ENCODE data around the gene ZNF181.
A peak's percentile ranks its signal among the peaks of the same experiment; 100 is the strongest.

The ZNF181 gene

GRCh38 chr19:34759218-34759917, 25.3 kb downstream of the ZNF181 start:
- DNase-seq, result no peak

- DNase-seq, result no peak
These were observed 32.3 kb downstream of the ZNF181 start for GRCh38 chr19:34766386-34766785.

GRCh38 chr19:34767951-34768350, 33.9 kb downstream of the ZNF181 start:
- DNase-seq, result no peak

GRCh38 chr19:34772697-34773554, 38.9 kb downstream of the ZNF181 start, which contains the start of gene ZNF599:
ZNF599 (minus strand) TSS chr19:34773215; CDS start chr19:34772841, 374 bp downstream.
- peak; percentile 88 for DNase-seq

GRCh38 chr19:34773555-34773864, 39.5 kb downstream of the ZNF181 start:
- DNase-seq, result no peak

- DNase-seq, result no peak
These were observed 40.8 kb downstream of the ZNF181 start for GRCh38 chr19:34774857-34775256.

GRCh38 chr19:34778342-34778741, 44.3 kb downstream of the ZNF181 start:
- no peak for DNase-seq

GRCh38 chr19:34779652-34780051, 45.6 kb downstream of the ZNF181 start:
- DNase-seq, result no peak

- DNase-seq, result no peak
These were observed 52.2 kb downstream of the ZNF181 start for GRCh38 chr19:34786236-34786635.

- no peak for DNase-seq
These were observed 53.2 kb downstream of the ZNF181 start for GRCh38 chr19:34787059-34787824.

- no peak for DNase-seq
These were observed 54.0 kb downstream of the ZNF181 start for GRCh38 chr19:34788074-34788473.

- DNase-seq, result no peak
These were observed 59.5 kb downstream of the ZNF181 start for GRCh38 chr19:34793565-34793964.

GRCh38 chr19:34794066-34794960, 60.3 kb downstream of the ZNF181 start:
- DNase-seq, result no peak

Measured in COR-L47 (cell line).